GM13976 (cell line): ENCODE data around the gene JAKMIP1.

Experiments
- DNase-seq: peaks from one replicate; pipeline ENCODE4 v3.0.0; 2012; ENCODE audit warnings: low spot score
- in situ Hi-C: fragments of 300-500 bp; cut with MboI; formaldehyde crosslinking; loops from one replicate; pipeline ENCODE4 v1.12.0; 2022; ENCODE audit warnings: low sequenced_read_pairs, mixed read lengths, inconsistent platforms; ENCODE audit not compliant: unreplicated experiment
- TF ChIP-seq, protein P1 (sequence below): IDR thresholded peaks from 2 replicates; pipeline ENCODE4 v1.5.1; 2012; ENCODE audit warnings: borderline replicate concordance, mild to moderate bottlenecking; ENCODE audit not compliant: insufficient read depth; ENCODE audit errors: extremely low read depth, missing control alignments, control extremely low read depth

Gene JAKMIP1

DNA sequence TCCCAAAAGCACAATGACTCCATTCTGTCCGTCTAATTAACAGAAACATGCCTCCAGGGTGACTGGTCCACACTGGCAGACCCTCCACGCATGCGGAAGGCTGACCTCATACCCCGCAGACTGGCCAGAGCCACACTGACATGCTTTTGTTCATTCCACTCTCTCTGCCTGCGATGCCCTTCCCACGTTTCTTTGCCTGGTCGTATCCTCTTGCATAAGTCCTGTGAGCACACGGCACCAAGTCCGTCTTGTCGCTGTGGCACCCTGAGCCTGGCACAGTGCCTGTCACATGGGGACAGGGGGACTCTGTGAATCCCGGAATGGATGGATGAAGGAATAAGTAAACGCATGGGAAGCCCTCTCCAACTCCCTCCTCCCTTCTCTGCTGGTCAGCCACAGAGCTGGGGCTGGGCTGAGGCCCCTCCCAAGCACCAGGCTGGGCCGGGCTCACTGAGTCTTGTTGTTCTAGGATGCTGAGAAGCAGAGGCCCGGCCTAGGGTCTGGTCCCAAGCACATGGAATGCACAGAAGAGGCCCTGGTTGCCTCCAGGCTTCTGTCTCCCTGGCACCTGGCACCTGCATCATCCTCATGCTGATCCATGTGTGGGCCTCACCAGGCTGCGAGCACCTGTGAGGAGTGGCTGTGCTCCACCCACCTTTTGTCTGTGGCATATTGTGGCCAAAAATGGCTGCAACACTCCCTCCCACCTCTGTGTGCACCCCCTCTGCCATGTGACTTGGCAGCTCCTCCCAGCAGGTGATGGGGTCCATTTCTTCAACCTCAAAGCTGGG lies 143.2 kb downstream of the JAKMIP1 start:
- TF ChIP-seq, protein P1, sequence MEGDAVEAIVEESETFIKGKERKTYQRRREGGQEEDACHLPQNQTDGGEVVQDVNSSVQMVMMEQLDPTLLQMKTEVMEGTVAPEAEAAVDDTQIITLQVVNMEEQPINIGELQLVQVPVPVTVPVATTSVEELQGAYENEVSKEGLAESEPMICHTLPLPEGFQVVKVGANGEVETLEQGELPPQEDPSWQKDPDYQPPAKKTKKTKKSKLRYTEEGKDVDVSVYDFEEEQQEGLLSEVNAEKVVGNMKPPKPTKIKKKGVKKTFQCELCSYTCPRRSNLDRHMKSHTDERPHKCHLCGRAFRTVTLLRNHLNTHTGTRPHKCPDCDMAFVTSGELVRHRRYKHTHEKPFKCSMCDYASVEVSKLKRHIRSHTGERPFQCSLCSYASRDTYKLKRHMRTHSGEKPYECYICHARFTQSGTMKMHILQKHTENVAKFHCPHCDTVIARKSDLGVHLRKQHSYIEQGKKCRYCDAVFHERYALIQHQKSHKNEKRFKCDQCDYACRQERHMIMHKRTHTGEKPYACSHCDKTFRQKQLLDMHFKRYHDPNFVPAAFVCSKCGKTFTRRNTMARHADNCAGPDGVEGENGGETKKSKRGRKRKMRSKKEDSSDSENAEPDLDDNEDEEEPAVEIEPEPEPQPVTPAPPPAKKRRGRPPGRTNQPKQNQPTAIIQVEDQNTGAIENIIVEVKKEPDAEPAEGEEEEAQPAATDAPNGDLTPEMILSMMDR: no peak
- in situ Hi-C loops: no loop called here
- DNase-seq: no peak

DNA sequence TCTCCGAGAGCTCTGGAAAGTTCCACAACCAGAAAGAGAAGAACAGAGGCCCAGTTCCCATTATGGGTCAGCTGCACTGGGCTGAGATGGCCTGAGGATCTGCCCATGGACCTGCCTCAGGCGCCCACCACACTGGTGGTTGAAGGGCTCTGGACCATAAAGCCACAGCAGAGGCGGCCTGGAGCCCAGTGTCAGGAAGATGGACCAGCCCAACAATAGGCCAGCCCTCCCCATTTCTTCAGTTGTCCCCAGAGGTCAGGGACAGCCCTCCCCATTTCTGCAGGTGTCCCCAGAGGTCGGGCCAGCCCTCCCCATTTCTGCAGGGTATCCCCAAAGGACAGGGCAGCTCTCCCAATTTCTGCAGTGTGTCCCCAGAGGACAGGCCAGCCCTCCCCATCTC lies 144.9 kb downstream of the JAKMIP1 start:
- no peak for DNase-seq
- in situ Hi-C loops: no loop called here
- TF ChIP-seq, protein P1: no peak

DNA sequence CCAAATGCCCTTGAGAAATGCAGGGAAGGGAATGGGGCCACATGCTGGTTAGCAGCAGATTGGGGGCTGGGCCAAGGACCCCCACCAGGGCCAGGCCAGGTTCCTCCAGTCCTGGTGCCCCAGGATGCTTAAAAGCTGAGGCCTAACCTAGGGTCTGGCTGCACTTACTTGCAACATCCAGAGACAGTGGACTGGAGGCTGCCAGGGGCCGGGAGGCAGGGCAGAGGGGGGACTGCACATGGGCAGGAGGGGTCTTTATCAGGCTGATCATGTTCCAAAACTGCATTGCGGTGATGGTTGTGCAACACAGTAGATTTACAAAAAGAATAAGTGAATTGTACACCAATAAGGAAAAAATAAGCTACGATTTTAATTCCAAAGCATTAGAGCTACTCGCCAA lies 145.3 kb downstream of the JAKMIP1 start:
- TF ChIP-seq, protein P1: no peak
- DNase-seq: no peak
- in situ Hi-C loops: no loop called here

DNA sequence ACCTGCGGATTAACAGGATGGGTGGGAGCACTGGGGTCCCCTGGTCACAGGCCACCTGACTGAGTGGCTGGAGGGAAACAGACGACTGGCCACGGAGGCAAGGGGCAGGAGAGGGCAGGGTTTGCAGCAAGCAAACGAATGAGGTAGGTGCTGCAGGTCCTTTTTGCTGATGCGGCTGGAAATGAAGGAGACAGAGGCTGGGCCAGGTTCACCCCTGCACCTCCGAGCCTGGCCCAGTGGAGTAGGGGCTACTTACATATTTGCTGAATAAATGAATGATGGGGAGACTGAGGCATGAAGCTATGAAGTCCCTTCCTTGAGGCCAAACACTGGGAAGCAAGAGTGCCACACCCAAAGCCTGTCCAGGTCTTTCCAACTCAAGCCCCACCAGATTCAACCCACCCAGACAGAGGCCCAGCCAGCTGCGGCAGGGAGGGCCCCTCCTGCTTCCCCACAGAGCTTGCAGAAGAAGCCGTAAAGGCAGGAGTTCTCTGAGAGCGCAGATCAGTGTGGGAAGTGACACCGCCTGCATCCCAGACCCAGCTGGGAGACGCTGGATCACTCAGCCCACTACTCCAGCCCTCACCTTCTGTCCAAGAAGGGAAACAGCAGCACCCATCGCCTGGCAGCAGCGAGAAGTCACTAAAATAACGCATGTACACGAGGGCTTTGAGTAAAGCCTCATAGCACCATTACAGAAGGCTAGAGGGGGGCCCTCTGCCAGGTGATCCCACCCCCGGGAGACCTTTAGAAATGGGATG lies 146.0 kb downstream of the JAKMIP1 start:
- in situ Hi-C loops: no loop called here
- no peak for DNase-seq
- TF ChIP-seq, protein P1: no peak

DNA sequence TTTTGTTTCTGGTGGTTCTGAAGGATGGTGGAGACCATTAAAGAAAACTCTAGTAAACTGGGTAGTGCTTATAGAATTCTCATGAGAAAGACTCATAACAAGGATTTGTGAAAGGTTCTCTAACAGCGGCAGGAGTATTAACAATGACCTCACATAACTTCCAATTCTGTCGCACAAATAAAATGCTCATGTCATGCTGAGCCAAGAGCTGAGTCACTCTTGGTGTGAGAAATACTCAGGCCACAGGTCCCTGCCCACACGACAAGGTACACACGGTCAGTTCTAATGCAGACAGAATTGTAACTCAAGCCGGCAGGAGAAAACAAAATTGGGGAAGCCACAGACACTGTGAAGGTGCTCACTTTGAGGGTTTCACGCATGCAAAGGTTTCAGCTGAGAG lies 147.7 kb downstream of the JAKMIP1 start:
- in situ Hi-C loops: no loop called here
- TF ChIP-seq, protein P1: no peak
- no peak for DNase-seq

DNA sequence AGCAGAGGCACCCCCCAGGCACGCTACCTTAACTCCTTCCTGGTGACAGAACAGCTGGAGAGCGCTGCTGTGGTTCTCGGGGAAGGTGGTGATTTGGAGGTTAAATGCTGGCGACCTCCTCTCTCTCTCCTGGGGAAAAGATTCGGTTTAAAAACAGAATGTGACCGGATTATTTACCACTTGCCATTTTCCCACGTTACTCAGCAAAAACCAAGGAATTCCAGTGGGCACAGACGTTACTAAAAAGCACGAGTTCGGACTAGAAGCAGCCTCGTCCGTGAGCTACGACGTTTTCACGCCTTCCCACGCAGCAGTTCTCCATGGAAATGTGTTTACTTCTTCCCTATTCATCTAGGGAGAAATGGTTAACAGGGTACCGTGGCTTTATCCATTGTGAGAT lies 149.8 kb downstream of the JAKMIP1 start:
- in situ Hi-C loops: no loop called here
- DNase-seq: no peak
- TF ChIP-seq, protein P1: no peak
